Measurements from ENCODE around the gene LRP1B.

DNA sequence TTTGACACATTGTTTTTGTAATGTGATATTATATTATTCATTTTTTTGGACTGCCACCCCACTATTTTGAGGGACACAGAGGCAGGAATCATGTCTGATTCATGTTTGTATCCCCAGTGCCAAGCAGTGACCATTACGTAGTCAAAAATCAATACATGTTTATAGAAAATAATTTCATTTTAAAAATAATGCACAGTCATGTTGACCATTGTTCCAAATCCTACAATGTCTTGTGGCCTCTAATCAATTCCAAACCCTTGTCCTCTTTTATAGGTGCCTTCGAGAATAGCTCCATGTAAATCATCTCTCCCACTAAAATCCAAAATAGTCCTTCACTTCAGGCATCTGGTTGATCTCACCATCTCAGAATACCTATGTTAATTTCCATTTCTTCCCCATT lies 454.7 kb downstream of the LRP1B start:
- TF ChIP-seq, protein P1, sequence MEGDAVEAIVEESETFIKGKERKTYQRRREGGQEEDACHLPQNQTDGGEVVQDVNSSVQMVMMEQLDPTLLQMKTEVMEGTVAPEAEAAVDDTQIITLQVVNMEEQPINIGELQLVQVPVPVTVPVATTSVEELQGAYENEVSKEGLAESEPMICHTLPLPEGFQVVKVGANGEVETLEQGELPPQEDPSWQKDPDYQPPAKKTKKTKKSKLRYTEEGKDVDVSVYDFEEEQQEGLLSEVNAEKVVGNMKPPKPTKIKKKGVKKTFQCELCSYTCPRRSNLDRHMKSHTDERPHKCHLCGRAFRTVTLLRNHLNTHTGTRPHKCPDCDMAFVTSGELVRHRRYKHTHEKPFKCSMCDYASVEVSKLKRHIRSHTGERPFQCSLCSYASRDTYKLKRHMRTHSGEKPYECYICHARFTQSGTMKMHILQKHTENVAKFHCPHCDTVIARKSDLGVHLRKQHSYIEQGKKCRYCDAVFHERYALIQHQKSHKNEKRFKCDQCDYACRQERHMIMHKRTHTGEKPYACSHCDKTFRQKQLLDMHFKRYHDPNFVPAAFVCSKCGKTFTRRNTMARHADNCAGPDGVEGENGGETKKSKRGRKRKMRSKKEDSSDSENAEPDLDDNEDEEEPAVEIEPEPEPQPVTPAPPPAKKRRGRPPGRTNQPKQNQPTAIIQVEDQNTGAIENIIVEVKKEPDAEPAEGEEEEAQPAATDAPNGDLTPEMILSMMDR (IDR thresholded peaks at IDR 0.05 in 4 of 5, conservative IDR thresholded peaks at IDR 0.05 in 1 of 5): no peak
- no peak for TF ChIP-seq POLR2A (IDR thresholded peaks at IDR 0.05)
